GM21367 (cell line): ENCODE measurements around the gene GIMAP6.
A peak's percentile ranks its signal among the peaks of the same experiment; 100 is the strongest.
"Not testable (repeated sequence)": the region's sequence is repeated elsewhere in the genome, so short reads cannot be mapped to it uniquely, and the experiment has no call there.

Source experiments
- ATAC-seq: cut with Tn5 transposase; IDR thresholded peaks from one replicate; pipeline ENCODE4 v1.9.1; 2021; ENCODE audit not compliant: unreplicated experiment

The GIMAP6 gene

GRCh38 chr7:150631866-150632864, at the start of gene GIMAP6:
Gene GIMAP6, minus strand, starts transcription at chr7:150632385. Its CDS starts 2,243 bp downstream, at chr7:150630142.
- ATAC-seq = peak; percentile 86

DNA sequence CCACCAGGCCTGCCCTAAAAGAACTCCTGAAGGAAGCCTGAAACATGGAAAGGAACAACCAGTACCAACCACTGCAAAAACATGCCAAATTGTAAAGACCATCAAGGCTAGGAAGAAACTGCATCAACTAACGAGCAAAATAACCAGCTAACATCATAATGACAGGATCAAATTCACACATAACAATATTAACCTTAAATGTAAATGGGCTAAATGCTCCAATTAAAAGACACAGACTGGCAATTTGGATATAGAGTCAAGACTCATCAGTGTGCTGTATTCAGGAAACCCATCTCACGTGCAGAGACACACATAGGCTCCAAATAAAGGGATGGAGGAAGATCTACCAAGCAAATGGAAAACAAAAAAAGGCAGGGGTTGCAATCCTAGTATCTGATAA, 48.2 kb upstream of the GIMAP6 start:
- ATAC-seq = not testable (repeated sequence)

DNA sequence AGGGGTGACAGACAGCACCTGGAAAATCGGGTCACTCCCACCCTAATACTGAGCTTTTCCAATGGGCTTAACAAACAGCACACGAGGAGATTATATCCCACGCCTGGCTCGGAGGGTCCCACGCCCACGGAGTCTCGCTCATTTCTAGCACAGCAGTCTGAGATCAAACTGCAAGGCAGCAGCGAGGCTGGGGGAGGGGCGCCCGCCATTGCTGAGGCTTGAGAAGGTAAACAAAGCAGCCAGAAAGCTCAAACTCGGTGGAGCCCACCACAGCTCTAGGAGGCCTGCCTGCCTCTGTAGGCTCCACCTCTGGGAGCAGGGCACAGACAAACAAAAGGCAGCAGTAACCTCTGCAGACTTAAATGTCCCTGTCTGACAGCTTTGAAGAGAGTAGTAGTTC, 46.4 kb upstream of the GIMAP6 start:
- not testable (repeated sequence) for ATAC-seq

- not testable (repeated sequence) for ATAC-seq
Measured at GRCh38 chr7:150676854-150677253, 44.7 kb upstream of the GIMAP6 start.

- not testable (repeated sequence) for ATAC-seq
Measured at GRCh38 chr7:150676276-150676675, 44.1 kb upstream of the GIMAP6 start.

GRCh38 chr7:150675714-150676113, 43.5 kb upstream of the GIMAP6 start:
- ATAC-seq = no peak

GRCh38 chr7:150671798-150672585, 39.8 kb upstream of the GIMAP6 start:
- ATAC-seq = not testable (repeated sequence)

DNA sequence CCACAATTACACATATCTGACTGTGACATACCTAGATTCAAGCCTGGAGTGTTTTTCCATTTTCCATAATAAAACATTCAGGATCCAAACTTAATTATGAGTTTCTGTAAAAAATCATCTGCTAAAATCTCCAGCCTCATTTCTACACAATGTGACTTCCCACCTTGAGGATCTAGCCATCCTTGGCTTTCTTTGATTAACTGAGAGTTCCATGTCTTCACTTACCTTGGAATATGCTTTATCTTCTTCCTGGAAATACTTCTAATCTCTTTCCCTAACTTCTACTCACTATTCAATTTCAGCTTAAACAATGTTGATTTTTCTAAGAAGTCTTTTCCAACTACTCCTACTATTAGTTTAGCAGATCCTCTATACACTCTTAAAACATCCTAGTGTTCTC, 36.8 kb upstream of the GIMAP6 start:
- no peak for ATAC-seq

GRCh38 chr7:150668472-150668911, 36.3 kb upstream of the GIMAP6 start:
- peak; percentile 74 for ATAC-seq

DNA sequence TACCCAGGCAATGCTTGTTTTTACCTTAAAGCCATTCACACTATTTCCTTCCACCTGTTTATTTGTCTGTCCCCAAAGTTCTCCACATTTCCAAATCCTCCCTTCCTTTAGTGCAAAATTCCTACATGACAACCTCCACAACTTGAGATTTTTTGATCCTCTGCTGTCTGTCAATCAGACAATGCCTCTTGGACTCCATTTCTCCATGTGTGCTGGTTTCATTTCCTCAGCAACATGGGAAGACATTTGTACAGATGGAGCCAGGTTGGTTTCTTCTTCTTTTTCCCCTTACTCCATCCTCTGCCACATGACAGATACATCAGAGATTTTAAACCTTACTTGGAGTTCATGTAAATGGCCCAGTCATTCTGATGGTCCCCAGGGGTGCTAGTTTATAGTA, 34.2 kb upstream of the GIMAP6 start:
- ATAC-seq = no peak

DNA sequence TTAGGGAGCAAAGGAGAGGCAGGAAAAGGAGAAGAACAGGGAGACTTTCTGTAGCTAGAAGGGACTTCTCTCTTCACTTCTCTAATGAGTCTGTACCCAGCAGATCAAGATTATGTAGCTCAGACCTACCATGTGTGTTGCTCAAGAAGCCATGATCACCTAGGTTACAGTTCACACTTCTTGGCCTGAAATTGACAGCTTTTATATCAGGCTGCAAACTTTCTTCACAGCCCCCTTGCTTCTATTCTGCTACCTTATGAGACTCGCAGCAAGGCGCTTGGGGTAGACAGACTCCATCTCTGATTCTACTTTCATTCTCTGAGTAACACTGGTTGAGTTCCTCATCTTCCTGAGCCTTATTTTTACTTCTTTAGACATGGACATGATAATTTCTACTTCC, 33.7 kb upstream of the GIMAP6 start:
- ATAC-seq = no peak

DNA sequence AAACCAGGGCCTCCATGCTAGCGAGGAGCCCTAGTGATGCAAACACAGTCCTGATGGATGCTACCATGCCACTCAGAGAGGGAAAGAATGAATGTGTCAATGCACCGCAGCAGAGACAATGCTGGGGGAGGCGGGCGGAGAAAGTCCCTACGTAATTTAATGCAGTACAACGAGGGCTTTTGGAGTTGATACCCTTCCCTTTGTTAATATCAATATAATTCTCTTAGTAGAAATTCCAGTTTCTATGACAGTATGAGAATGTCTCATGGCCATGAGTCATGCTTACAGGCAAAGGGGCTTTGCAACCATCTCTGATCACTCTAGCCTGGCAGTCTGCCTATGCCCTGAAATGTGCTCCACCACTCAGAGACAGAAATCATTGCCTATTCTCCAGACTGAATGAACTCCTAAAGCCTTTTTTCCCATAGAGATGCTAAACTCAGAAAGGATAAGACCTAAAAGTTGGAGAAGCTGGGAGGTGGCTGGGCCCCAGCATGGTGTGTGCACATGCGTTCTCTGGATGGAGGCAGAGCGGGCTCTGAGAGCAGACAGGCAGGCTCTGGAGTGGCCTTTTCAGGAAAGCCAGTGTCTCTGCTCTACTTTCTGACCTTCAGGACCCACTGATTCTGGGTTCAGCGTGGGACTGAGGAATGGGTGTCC, 33.0 kb upstream of the GIMAP6 start:
- no peak for ATAC-seq

GRCh38 chr7:150663802-150664494, 31.8 kb upstream of the GIMAP6 start:
- no peak for ATAC-seq

DNA sequence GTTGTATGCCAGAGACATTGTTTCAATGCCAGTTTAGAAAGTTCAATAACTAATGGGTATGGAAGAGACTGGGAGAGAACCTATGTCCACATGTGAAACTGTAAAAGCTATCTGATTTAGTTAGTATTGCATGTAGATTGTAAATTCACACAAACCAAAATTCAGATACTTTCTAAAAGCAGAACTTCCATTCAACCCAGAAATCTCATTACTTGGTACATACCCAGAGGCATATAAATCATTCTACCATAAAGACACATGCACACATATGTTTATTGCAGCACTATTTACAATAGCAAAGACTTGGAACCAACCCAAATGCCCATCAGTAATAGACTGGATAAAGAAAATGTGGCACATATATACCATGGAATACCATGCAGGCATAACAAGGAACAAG, 30.6 kb upstream of the GIMAP6 start:
- ATAC-seq = not testable (repeated sequence)

DNA sequence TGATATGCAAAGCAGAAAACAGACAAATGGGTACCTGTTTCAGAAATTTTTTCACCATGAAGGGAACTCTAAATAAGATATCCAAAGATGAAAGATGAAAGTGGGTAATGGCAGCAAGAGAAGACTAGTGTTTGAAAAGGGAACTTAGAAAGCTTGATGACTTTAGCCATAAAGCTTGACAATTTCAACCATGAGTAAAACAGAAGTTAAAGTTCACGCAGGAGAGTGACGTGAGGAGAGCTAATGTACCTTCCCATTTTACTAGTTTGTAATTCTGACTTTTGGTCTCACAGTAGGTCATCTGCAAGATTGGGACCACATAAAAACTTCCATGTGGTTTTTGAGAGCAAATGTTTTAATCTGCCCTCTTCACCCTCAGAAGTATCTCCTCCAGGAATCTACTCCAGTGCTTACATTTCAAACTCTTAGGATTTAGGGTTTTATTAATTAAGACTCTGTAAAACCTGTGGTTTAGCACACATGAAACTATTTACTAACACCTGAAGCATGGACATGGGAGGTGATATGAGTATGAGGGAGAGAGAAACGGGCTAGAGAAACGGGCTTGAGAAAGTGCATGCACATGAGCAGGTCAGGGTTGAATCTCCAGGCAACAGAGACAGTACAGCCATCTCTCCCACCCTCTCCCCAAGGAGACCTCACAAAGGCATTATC, 28.9 kb upstream of the GIMAP6 start:
- ATAC-seq = no peak

- ATAC-seq = no peak
Measured at GRCh38 chr7:150657526-150657925, 25.3 kb upstream of the GIMAP6 start.

GRCh38 chr7:150656047-150656446, 23.9 kb upstream of the GIMAP6 start:
- ATAC-seq = no peak

- ATAC-seq = no peak
Measured at GRCh38 chr7:150654692-150655091, 22.5 kb upstream of the GIMAP6 start.

GRCh38 chr7:150649080-150649385, 16.8 kb upstream of the GIMAP6 start:
- no peak for ATAC-seq
